Measurements from ENCODE around the gene FAM234B.

Gene FAM234B

GRCh38 chr12:13124656-13125505, 80.7 kb downstream of the FAM234B start:
- no peak for DNase-seq

- no peak for DNase-seq
Measured at GRCh38 chr12:13125996-13126395, 81.8 kb downstream of the FAM234B start.

- no peak for DNase-seq
Measured at GRCh38 chr12:13126494-13126893, 82.3 kb downstream of the FAM234B start.

GRCh38 chr12:13127444-13127843, 83.3 kb downstream of the FAM234B start:
- no peak for DNase-seq

- DNase-seq, result no peak
Measured at GRCh38 chr12:13128291-13128965, 84.2 kb downstream of the FAM234B start.

GRCh38 chr12:13130981-13131380, 86.8 kb downstream of the FAM234B start:
- no peak for DNase-seq
